Measurements from ENCODE around the gene POLD1. TPM values are rescaled to one million over a fixed set of nuclear protein-coding genes. Genes with fewer than 3 reads are reported as not detected.

The POLD1 gene
- total RNA-seq, 2 donors from 2014 or later, result 12.8 to 39.5 TPM

DNA sequence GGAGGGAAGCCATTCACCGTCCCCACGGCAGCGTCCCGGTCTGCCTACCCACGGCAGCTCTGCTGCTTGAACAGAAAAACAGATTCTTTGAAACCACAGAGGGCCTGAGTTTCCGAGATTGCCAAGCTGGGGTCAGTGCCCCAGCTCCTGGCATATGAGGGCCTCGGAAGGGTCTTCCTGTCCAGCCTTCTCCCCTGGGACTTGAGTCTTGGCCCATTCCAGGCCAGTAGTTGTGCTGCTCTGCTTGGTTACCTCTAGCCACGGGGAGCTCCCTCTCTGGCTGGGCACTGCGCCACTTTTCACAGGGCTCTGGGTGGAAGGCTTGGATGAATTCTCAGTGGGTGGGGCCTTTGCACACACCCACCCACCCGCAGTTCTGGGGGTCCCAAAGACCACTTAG lies 26.0 kb downstream of the POLD1 start:
- ATAC-seq (ENCODE audit: insufficient number of reproducible peaks, low FRiP score, low read depth) (no peak), DNase-seq (ENCODE audit: low spot score) (no peak)
- H3K27ac ChIP-seq, result no peak overlapping the region
- TF ChIP-seq CTCF (IDR thresholded peaks at IDR 0.05), result no peak
- H3K36me3 ChIP-seq, result peaks cover 15% of the 10 kb centered on the region
- H3K4me1 ChIP-seq (ENCODE audit: control insufficient read depth in 1 of 2, low read depth in 2 of 2), result no peaks in the 10 kb centered on the region
- H3K27me3 ChIP-seq (replicated peaks; ENCODE audit: insufficient read depth), result no peaks in the 10 kb centered on the region
- no peaks in the 10 kb centered on the region for H3K9me3 ChIP-seq
- no peak overlapping the region for H3K4me3 ChIP-seq

GRCh38 chr19:50412419-50412818 lies 28.3 kb downstream of the POLD1 start:
- Histone ChIP-seq H3K9me3 (no peaks in the 10 kb centered on the region), H3K4me1 (ENCODE audit: control insufficient read depth in 1 of 2, low read depth in 2 of 2) (no peaks in the 10 kb centered on the region), H3K36me3 (peaks cover 15% of the 10 kb centered on the region), H3K27me3 (replicated peaks; ENCODE audit: insufficient read depth) (no peaks in the 10 kb centered on the region), H3K27ac (no peak overlapping the region), H3K4me3 (no peak overlapping the region)
- TF ChIP-seq CTCF (IDR thresholded peaks at IDR 0.05), result no peak
- ATAC-seq (ENCODE audit: insufficient number of reproducible peaks, low FRiP score, low read depth) (no peak), DNase-seq (ENCODE audit: low spot score) (no peak)

- H3K27ac ChIP-seq, result no peak overlapping the region
- no peaks in the 10 kb centered on the region for H3K9me3 ChIP-seq
- TF ChIP-seq CTCF (IDR thresholded peaks at IDR 0.05), result no peak
- peaks cover 15% of the 10 kb centered on the region for H3K36me3 ChIP-seq
- no peaks in the 10 kb centered on the region for H3K27me3 ChIP-seq (replicated peaks; ENCODE audit: insufficient read depth)
- H3K4me1 ChIP-seq (ENCODE audit: control insufficient read depth in 1 of 2, low read depth in 2 of 2), result no peaks in the 10 kb centered on the region
- H3K4me3 ChIP-seq, result no peak overlapping the region
- DNase-seq (ENCODE audit: low spot score) (no peak), ATAC-seq (ENCODE audit: insufficient number of reproducible peaks, low FRiP score, low read depth) (no peak)
Observed at GRCh38 chr19:50413096-50413495, 28.9 kb downstream of the POLD1 start.

DNA sequence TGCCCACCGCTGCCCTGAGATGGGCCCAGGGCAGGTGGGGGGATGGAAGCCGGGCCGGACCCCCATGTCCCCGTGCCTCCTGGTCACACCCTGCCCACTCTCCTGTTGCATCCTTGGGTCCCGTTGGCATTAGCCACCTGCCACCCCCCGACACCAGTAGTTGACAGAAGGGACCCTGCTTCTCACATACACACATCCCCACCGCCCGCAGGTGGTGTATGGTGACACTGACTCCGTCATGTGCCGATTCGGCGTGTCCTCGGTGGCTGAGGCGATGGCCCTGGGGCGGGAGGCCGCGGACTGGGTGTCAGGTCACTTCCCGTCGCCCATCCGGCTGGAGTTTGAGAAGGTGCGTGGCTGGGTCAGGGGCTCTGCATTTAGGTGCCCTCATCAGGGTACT lies 29.4 kb downstream of the POLD1 start:
- Histone ChIP-seq H3K4me1 (ENCODE audit: control insufficient read depth in 1 of 2, low read depth in 2 of 2) (peaks cover 0 to 1% of the 10 kb centered on the region in 2 donors), H3K27me3 (replicated peaks; ENCODE audit: insufficient read depth) (no peaks in the 10 kb centered on the region), H3K27ac (no peak overlapping the region), H3K9me3 (no peaks in the 10 kb centered on the region), H3K36me3 (peaks cover 13% of the 10 kb centered on the region), H3K4me3 (no peak overlapping the region)
- no peak for TF ChIP-seq CTCF (IDR thresholded peaks at IDR 0.05)
- ATAC-seq (ENCODE audit: insufficient number of reproducible peaks, low FRiP score, low read depth), result no peak
- no peak for DNase-seq (ENCODE audit: low spot score)

DNA sequence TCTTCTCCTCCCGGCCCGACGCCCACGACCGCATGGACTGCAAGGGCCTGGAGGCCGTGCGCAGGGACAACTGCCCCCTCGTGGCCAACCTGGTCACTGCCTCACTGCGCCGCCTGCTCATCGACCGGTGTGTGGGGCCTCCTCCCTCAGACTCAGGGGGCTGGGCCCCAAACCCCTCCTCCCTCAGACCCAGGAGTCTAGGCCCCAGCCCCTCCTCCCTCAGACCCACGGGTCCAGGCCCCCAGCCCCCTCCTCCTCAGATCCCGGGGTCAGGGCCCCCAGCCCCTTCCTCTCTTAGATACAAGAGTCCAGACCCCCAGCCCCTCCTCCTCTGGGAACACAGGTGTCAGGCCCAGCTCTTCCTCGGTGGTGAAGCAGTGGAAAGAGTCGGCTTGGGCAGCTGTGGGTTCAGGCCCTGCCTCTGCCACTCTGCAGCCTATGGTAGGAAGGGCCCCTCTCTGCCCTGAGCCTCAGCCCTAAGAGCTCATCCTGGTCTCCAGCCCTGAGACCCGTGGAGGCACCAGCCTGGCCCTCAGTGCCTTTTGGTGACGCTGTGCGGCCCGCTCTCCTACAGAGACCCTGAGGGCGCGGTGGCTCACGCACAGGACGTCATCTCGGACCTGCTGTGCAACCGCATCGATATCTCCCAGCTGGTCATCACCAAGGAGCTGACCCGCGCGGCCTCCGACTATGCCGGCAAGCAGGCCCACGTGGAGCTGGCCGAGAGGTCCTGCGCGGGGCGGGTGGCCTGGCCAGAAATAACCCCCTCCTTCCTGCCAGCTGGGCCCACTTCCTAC lies 30.9 kb downstream of the POLD1 start:
- Histone ChIP-seq H3K4me1 (ENCODE audit: control insufficient read depth in 1 of 2, low read depth in 2 of 2) (peaks cover 4 to 8% of the 10 kb centered on the region in 2 donors), H3K9me3 (no peaks in the 10 kb centered on the region), H3K27ac (no peak overlapping the region), H3K36me3 (no peaks in the 10 kb centered on the region), H3K4me3 (no peak overlapping the region), H3K27me3 (replicated peaks; ENCODE audit: insufficient read depth) (no peaks in the 10 kb centered on the region)
- ATAC-seq (ENCODE audit: insufficient number of reproducible peaks, low FRiP score, low read depth) (peak; percentile 49), DNase-seq (ENCODE audit: low spot score) (no peak)
- TF ChIP-seq CTCF (IDR thresholded peaks at IDR 0.05), result peak; percentile 87

Measured in thoracic aorta (tissue), 2 donors.